SK-N-SH treated with all-trans-retinoic acid at 6 μM for 48 hours (cell line): ENCODE measurements around the gene RBMS1.
"Not testable (repeated sequence)": the region's sequence is repeated elsewhere in the genome, so short reads cannot be mapped to it uniquely, and the experiment has no call there.

Experiments used
- ARNTL ChIP-seq: fragments of 450-650 bp; formaldehyde crosslinking; IDR thresholded peaks from 2 replicates; pipeline ENCODE4 v1.5.0; 2020; ENCODE audit warnings: low read depth, mild to moderate bottlenecking, moderate library complexity, borderline replicate concordance
- GLIS3 ChIP-seq: fragments of 250-450 bp; sonication (Bioruptor Pico); IDR thresholded peaks from 2 replicates; pipeline ENCODE4 v1.5.0; 2020; ENCODE audit warnings: mild to moderate bottlenecking, moderate library complexity
- ISL1 ChIP-seq: fragments of 250-450 bp; sonication (Bioruptor Pico); IDR thresholded peaks from 2 replicates; pipeline ENCODE4 v2.1.2; 2022; ENCODE audit warnings: mild to moderate bottlenecking, moderate library complexity
- PATZ1 ChIP-seq: fragments of 250-450 bp; sonication (Bioruptor Pico); IDR thresholded peaks from 2 replicates; pipeline ENCODE4 v1.8.0; 2020; ENCODE audit warnings: mild to moderate bottlenecking, moderate library complexity, borderline replicate concordance
- RARB ChIP-seq: fragments of 250-450 bp; sonication (Bioruptor Pico); IDR thresholded peaks from 2 replicates; pipeline ENCODE4 v1.8.0; 2021; ENCODE audit warnings: mild to moderate bottlenecking, moderate library complexity
- ZFP3 ChIP-seq: fragments of 250-450 bp; sonication (Bioruptor Pico); IDR thresholded peaks from 2 replicates; pipeline ENCODE4 v1.5.0; 2020; ENCODE audit warnings: mild to moderate bottlenecking, moderate library complexity
- ZFP30 ChIP-seq: fragments of 450-650 bp; formaldehyde crosslinking; IDR thresholded peaks from 2 replicates; pipeline ENCODE4 v1.5.0; 2022; ENCODE audit warnings: mild to moderate bottlenecking, moderate library complexity

GRCh38 chr2:160367139-160367538 lies 126.5 kb downstream of the RBMS1 start:
- TF ChIP-seq RARB (CRISPR knock-in tag); PATZ1 (CRISPR knock-in tag); ARNTL (CRISPR knock-in tag); ISL1; ZFP3; ZFP30 (CRISPR knock-in tag); GLIS3 (CRISPR knock-in tag): not testable (repeated sequence)
